HL-60/S4 (cell line): Measurements from ENCODE around the gene PXDC1.
"Not testable (repeated sequence)": the region's sequence is repeated elsewhere in the genome, so short reads cannot be mapped to it uniquely, and the experiment has no call there.

Experiments
- in situ Hi-C: fragments of 300-500 bp; cut with MboI; formaldehyde crosslinking; loops from 2 replicates; pipeline ENCODE4 v1.14.3; 2022; ENCODE audit warnings: low sequenced_read_pairs

Gene PXDC1

DNA sequence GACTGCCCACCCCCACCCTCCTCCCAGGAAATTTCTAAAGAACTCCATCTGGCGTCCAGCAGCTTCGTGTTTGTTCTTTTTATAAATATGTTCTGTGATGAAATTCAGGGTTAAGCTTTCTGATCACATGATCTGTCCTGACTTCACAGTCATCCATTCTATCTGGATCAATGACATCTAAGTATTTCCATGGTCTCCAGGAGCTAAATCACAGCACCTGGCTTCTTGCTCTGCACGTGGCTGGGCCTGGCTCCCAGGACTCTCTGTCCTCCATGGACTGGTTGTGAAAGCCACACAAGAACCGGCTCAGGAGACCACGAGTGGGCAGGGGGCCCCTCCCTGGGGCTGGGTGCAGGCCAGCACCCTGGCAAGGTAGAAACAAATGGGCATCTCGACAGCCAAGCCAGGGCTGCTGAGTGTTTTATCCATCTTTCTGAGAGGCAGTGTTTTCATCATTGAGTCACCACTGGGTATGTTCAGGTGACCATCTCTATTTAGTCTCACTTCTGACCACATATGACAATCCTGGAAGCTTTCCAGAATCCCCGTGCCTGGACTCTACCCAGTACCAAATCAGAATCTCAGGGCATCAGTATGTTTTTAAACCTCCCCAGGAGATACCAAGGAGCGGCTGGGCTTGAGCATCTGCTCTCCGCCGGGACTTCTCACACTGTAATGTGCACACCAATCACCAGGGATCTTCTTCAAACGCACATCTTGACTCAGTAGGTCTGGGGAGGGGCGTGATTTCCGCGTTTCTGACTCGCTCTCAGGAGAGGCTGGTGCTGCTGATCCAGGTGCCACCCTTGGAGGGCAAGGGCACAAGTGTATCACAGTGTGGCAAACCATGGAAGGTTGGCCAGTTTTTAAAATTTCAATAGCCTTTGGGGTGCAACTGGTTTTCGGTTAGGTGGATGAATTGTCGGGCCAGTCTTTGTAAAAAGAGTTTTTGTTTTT lies 31.6 kb upstream of the PXDC1 start:
- in situ Hi-C loops = no loop called here

DNA sequence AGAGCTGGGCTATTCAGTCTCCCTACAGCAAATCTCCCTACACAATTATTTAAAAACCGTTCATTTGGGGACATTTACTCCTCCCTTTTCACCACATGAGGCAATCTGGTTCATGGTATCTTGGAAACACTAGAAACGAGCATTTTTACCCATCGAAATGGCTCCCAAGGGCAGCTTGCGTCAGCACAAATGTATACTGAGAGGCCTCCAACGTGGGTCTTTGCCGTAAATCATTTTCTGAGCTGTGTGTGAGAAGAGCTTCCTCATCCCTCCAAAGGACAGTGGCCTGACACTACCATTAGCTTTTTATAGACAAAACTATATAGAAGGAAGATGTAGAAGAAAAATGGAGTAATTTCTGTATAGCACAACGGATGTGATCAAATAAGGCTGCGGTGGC lies 30.0 kb upstream of the PXDC1 start:
- in situ Hi-C loops = no loop called here

DNA sequence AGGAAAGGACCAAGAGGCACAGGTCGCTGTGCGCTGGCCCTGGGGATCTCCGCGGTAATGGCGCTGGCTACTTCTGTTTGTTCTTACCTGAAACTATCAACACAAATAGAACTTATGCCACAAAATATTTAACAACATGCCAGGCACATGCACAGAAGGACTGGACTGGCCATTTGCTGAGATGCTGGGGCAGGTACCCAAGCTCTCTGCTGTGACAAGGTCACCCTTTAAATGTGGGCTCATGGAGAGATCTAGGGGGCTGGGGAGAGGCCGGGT lies 28.0 kb upstream of the PXDC1 start:
- in situ Hi-C loops = no loop called here

DNA sequence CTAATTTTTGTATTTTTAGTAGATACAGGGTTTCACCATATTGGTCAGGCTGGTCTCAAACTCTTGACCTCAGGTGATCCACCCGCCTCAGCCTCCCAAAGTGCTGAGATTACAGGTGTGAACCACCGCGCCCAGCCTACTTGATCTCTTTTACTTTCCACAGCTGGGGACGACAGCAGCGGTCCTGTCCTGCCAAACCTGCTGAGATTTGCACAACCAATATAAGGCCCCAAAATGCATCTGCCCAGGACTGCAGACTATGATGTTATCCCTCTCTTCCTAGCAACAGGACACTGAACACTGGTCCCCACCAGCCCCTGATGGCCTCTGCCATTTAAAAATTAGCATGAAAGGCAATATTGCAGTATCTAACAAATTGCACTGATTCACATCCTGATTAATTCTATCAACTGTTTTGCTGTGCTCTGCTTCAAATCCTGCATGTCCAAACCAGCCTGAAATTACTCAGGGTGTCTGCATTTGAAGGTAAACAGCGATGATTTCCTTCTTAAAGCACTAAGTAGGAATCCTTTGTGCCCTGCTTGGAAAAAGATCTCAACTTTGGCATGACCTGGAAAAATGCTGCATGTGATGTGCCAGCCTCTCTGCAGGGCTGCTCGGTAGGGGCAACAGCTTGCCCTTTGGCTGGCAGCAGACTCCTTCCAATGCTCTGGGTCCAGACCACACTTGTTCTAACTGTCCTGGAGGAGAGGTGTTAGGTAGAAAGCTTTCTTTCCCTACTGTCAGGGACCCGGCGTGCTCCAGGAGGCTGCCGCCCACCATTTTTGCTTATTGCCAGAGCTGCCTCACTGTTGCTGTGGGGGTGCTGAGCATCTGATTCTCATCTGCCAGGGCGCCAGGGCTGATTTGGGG lies 27.4 kb upstream of the PXDC1 start:
- in situ Hi-C loops = no loop called here

DNA sequence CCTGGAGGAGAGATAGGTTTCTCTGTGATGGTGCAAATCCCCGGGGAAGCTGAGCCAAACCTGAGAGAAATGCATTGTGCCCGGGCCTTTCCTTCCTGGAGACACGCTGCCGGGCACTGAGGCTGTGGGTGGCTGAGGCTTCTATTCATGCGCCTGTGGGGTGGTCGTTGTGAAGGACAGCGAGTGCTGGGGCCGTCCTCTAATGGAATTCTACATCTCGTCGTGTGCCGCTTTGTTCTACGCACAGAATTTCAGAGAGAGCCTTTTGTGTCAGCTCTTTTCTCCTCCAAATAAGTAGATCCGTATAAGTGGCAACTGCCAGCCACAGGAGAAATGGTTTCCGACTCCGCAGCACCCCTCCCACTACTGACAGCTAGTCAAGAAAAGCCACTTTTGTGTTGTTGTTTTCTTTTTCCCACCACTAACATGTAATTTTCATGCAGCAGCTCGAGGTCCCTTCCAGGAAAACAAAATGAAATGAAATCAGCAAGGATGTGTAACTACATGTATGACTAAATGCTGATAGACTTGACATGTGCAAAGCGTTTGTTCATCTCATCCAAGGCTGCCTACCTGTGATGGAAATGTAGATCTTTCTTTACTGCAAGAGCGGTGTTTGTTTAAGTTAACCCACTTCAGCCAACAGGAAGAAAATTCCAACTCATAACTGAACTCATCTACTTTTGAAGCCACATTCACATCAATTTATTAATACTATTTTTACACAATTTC lies 26.4 kb upstream of the PXDC1 start:
- in situ Hi-C loops = no loop called here

DNA sequence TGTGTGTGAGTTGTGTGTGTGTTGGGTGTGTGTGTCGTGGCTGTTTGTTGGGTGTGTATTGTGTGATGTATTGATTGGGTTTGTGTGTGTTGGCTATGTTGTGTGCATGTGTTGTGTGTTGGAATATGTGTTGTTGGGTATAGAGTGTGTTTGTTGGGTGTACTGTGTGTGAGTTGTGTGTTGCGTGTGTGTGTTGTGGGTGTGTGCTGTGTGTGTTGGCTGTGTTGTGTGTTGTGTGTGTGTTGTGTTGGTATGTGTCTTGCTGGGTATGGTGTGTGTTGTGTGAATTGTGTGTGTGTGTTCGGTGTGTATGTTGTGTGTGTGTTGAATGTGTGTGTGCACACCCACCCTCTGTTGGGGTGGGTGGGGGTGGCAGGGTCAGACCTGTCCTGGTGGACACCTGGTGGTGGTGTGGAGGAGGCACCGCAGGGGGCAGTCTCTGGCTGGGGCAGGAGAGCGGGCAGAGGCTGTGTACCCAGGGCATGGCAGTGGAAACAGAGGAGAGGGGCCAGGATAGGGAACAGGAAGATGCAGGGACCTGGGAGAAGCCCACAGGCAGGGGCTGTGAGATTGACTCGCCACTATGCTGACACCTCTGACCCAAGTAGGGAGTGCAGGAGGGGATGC lies 25.5 kb upstream of the PXDC1 start:
- in situ Hi-C loops = no loop called here

DNA sequence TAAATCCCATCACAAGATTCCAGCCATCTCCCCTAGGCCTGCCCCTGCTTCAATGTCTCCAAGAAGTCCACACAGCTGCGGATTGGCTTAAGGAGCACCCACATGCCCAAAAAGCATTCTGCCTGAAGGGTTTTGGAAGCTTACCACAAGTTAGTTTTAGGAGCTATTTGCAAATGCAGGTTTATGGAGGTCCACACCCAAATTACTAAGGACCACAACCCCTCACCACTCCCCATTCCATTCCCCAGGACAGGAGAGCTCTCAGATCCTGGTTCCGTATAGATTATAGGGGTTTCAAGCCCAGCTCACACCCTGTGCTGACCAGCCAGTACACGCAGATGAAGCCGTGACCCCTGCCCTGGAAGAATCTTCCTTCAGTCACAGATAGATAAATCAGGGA lies 24.3 kb upstream of the PXDC1 start:
- in situ Hi-C loops = no loop called here

DNA sequence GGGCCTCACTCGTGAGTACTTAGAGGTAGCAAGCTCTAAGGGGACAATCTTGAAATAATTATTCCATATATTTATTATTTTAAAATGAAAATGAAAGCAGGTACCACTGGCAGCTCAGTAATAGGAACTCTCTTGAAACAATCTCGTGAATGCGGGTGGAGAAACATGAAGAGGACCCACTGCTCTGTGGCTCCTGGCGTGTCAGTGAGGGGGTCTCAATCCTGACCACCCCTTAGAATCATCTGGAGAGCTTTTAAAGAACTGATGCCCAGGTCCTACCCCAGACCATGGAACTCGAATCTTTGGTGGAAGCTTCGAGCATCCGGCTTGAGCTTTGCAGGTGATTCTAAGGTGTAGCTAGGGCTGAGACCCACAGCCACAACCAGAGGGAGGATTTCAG lies 23.9 kb upstream of the PXDC1 start:
- in situ Hi-C loops = no loop called here

DNA sequence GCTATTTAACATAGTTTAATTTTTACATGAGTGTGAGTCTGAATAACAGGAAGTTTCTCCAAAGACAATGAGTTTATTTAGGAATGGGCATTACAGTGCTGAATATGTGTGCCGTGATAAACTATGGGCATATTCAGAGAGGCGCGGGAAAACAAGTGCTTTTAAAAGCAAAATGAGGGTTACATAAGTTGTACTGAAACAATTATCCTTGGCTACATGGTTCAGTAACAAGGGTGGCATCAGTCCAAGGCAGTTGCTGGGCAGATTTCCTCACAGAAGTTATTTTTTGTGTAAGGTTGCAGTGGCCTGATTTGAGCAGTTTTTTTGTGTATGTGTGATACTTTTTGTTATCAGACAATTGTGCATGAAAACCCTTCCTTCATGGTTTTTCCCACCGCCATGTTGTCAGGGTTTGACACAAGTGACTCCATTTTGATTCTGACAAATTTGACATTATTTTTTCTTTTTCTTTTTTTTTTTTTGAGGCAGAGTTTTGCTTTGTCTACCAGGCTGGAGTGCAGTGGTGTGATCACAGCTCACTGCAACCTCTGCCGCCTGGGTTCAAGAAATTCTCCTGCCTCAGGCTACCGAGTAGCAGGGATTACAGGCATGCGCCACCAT lies 22.3 kb upstream of the PXDC1 start:
- in situ Hi-C loops = no loop called here

DNA sequence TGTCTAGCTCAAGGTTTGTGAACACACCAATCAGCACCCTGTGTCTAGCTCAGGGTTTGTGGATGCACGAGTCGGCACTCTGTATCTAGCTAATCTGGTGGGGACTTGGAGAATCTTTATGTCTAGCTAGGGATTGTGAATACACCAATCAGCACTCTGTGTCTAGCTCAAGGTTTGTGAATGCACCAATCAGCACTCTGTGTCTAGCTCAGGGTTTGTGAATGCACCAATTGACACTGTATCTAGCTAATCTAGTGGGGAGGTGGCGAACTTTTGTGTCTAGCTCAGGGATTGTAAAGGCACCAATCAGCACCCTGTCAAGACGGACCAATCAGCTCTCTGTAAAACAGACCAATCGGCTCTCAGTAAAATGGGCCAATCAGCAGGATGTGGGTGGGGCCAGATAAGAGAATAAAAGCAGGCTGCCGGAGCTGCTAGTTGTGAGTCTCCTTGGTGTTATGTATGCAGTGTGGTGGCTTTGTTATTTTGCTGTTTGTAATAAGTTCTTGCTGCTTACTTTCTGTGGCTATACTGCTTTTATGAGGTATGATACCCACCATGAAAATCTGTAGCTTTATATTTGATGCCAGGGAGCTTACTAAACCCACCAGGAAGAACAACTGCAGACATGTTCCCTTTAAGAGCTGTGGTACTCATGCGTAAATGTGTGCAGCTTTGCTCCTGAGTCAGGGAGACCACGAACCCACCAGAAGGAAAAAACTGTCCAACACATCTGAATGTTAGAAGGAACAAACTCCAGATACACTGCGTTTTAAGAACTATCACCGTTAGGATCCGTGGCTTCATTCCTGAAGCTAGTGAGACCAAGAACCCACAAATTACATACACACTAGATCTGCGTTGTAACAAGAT lies 20.9 kb upstream of the PXDC1 start:
- in situ Hi-C loops = not testable (repeated sequence)

DNA sequence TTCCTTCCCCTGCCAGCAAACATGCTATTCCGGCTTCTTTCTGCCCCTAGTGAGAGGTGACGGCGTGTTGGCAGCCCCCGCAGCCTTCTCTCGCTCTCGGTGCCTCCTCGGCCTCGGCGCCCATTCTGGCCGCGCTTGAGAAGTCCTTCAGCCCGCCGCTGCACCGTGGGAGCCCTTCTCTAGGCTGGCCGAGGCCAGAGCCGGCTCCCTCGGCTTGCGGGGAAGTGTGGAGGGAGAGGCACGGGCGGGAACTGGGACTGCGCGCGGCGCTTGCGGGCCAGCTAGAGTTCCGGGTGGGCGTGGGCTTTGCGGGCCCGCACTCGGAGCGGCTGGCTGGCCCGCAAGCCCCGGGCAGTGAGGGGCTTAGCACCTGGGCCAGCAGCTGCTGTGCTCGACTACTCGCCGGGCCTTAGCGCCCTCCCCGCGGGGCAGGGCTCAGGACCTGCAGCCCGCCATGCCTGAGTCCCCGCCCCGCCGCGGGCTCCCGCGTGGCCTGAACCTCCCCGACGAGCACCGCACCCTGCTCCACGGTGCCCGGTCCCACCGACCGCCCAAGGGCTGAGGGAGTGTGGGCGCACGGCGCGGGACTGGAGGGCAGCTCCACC lies 20.0 kb upstream of the PXDC1 start:
- in situ Hi-C loops = no loop called here

DNA sequence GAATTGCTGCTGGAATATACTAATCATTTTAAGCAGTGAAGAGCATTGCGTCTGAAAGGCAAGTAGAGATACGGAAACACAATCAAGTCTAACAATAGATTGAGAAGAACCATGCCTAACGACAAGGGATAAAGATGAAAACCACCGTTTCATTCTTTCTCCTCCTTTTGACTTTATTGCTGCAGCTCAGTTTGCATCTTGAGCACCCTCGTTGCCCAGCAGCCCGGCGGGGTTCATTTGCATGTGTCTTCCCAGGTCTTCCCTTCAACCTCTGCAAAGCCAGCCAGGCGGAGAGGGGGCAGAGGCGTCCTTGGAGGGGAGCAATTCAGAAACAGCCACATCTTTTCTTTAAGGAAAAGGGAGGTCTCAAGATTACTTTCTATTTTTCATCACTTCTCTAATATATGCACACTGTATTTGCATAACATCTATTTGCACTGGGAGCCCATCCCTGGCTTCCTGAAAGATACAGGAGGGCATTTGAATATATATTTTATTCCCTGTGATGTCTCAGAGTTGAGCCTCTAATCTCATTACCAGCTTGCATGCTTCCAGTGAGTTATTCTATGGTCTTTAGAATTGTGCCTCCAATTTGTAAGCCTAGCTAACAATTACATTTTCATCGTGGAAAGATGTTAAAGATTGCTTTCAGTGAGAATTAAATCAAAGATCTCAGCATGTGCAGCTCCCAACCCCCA lies 18.7 kb upstream of the PXDC1 start:
- in situ Hi-C loops = no loop called here

DNA sequence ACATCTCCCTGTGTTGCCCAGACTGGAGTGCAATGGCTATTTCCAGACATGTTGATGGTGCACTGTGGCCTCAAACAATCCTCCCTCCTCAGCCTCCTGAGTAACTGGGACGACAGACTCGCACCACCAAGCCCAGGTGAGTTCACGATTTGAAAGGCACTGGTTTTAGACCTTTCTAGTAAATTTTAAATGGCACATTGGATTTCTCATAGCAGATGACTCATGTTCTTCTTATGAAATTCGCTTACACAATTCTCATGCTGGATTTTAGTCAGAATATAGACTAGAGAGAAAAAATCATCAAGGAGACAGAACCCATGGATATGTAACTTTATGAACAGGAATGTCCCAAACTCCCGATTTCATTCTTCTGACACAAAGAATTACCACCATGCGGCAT lies 18.1 kb upstream of the PXDC1 start:
- in situ Hi-C loops = no loop called here

DNA sequence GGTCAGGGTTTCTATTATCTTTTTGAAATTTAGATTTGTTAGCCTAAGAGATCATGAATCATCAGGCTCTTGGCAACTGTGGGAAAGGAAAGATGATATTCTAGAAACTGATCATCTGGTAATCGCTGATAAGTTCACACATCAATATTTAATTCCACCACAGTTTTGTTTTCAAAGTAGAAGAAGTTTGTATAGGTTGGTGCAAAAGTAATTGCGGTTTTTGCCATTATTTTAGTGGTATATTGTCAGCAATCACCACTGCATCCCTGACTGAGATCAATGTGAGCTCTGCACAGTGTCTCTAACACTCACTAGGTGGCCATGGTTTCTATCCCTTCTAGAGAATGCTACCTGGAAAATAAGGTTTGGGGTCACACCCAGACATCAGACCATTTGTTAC lies 17.0 kb upstream of the PXDC1 start:
- in situ Hi-C loops = no loop called here

DNA sequence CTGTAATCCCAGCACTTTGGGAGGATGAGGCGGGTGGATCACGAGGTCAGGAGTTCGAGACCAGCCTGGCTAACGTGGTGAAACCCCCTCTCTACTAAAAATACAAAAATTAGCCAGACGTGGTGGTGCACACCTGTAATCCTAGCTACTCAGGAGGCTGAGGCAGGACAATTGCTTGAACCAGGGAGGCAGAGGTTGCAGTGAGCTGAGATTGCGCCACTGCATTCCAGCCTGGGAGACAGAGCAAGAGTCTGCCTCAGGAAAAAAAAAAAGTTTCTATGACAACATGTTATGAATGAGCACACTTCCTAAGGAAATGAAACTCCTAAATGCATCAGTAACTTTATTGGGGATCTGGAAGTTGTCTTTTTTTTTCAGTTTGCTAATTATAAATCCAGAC lies 16.0 kb upstream of the PXDC1 start:
- in situ Hi-C loops = not testable (repeated sequence)

DNA sequence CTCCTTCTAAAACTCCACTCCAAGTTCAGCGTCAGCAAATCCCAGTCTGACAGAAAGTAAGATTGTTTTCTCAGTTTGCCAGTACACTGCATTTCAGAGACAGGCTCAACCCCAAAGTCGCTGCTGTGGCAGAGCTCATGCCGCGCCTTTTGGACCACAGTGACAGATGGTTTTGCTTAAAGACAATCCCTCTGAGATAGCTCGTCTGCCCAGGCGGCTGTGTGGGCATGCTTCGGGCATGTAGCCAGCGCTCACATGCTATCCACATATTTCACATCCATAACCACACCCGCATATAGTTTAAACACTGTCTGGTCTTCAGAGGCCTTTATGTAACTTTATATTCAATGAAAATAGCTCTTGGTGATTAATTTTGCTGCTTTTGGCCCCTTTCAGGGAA lies 14.7 kb upstream of the PXDC1 start:
- in situ Hi-C loops = no loop called here

DNA sequence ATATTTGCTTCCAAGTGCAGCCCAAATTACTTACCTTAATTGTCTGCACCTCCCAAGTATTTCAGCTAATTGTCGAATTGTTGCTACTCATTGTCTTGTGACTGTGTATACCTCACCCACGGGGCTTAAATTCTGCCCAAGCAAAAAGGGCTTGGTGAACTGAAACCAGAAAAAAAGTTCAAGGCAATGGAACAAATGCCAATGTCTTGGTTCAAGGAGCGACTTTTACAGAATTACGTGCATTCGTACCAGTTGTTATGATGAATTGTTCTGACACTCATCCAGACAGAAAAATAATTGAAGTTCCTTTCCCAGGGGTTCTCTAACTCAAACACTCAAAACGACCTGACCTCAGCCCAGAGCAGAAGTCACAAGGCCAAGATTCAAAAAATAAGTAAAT lies 13.9 kb upstream of the PXDC1 start:
- in situ Hi-C loops = no loop called here

DNA sequence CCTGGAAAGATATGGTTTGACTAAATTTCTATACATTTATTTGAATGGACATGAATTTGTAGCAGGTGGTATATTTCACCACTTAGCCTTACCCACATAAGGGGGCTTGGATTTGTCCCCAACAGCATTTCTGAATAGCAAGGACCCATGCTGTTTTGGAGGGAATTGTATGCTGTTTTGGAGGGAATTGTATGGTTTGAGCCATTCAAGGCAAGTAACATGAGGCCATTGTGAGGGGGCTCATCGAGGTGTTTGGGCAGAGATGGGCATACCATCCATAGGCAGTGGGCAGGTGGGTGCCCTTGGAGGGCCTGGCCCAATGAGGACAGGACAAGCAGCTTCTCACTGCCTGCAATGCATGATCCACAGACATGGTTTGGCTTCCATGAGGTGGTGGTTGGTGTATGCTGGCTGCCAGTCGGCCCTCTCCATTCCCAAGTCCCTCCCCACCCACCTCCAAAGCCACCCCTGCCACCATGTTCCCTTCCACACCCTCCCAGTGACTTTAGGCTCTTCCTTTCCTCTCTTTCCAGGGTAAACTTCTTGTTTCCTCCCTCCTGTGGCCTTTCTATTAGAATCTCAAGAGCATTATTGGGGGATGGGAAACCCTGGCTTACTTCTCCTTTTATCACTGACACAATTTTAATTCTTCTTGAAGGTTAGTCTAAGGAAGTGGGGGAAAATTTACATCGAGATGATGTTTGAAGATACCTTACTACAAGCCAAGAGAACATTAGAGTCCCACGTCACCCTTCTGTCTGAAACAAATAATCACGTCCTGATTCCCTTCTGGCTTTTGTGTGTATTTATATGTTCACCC lies 13.2 kb upstream of the PXDC1 start:
- in situ Hi-C loops = no loop called here
